AG09319 (cell line): ENCODE measurements around the gene TACO1.

Source experiments
- DNase-seq: peaks from one replicate; pipeline ENCODE4 v3.0.0-alpha.2; 2010; ENCODE audit warnings: low read depth; ENCODE audit errors: extremely low read depth
- TF ChIP-seq, protein P1 (sequence below): IDR thresholded peaks from 2 replicates; pipeline ENCODE4 v1.5.1; 2011; ENCODE audit warnings: low read depth, mild to moderate bottlenecking, inconsistent platforms, low read length, moderate library complexity

The TACO1 gene

DNA sequence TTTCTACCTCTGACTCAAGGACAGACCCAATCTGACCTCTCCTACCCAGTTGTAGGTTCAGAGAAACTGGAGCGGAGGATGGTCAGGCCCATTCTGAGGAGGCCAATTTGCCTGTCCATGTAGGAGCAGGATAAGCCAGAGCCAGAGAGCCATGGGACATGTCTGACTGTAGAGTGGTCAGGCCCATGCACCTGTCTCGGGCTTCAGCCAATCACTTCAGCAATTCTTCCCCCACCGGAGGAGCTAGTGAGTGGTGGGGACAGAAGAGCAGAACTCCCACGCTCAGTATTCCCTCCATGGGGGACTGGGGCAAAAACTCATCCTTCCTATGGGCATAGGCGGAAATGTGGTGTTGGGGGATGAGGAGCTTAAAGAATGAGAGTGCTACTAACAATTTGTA lies 36.1 kb upstream of the TACO1 start:
- no peak for DNase-seq
- TF ChIP-seq, protein P1, sequence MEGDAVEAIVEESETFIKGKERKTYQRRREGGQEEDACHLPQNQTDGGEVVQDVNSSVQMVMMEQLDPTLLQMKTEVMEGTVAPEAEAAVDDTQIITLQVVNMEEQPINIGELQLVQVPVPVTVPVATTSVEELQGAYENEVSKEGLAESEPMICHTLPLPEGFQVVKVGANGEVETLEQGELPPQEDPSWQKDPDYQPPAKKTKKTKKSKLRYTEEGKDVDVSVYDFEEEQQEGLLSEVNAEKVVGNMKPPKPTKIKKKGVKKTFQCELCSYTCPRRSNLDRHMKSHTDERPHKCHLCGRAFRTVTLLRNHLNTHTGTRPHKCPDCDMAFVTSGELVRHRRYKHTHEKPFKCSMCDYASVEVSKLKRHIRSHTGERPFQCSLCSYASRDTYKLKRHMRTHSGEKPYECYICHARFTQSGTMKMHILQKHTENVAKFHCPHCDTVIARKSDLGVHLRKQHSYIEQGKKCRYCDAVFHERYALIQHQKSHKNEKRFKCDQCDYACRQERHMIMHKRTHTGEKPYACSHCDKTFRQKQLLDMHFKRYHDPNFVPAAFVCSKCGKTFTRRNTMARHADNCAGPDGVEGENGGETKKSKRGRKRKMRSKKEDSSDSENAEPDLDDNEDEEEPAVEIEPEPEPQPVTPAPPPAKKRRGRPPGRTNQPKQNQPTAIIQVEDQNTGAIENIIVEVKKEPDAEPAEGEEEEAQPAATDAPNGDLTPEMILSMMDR = no peak

DNA sequence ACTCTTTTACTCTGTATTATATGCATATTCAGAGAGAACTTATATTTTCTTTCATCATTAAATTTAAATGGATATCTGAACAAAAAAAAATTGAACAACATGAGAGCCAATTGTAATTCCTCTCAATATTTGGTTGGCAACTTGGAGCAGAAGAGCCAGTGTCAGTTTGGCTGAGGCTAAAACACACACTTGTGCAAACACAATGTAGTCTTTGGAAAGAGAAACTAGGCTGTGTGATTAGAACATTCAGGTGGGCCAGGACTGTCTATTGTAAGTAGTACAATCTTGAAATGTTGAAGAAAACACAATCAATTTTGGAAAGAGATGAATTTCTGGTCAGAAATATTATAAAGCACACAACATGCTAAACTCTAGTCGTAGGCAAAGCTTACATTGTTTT lies 33.5 kb upstream of the TACO1 start:
- DNase-seq = no peak
- TF ChIP-seq, protein P1 = no peak

DNA sequence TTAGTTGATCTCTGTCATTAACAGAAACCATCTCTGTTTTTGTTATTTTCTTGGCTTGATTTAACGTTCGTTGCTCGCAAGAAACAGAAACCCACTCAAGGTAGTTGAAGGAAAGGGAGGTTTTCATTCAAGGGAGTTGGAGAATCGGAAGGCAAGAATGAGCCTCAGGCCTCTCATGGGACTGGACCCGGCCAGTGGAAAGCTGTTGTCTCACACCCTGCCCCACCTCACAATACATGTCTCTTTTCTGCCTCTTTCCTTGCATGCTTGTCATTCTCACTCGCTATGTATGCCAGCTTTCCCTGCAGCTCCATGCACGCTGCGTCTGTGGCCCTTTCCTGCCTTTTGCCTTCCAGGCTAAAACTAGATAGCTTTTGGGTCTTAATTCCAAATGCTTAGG lies 32.1 kb upstream of the TACO1 start:
- TF ChIP-seq, protein P1 = no peak
- no peak for DNase-seq

DNA sequence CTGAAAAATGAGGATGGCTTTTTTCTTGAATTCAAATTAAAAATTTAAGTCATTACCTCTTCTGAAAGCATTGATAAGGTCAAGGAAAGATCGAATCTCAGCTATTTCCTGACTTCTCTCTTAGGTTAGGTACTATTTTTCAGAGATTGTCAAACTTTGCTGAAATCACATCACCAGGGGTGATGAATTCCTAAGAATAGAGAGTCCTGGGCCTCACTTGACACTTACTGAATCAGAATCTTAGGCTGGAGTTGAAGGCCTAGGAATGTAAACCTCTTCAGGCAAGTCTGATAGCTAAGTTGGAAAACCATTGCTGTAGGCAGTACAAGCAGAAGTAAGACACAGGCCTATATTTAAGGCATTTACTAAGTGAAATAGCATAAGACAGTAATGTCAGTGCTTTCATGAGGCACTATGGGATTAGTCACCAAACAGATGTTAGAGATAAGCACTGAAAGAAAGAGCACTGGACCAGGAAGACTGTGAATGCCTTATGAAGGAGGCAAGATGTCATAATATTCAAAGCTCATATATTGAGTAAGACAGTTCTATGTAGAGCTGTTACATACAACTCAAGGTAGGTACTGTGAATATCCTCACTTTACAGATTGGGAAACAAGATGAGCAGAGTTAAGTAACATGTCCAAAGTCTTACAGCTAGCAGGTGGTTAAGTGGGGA lies 28.9 kb upstream of the TACO1 start:
- DNase-seq = peak; percentile 25

DNA sequence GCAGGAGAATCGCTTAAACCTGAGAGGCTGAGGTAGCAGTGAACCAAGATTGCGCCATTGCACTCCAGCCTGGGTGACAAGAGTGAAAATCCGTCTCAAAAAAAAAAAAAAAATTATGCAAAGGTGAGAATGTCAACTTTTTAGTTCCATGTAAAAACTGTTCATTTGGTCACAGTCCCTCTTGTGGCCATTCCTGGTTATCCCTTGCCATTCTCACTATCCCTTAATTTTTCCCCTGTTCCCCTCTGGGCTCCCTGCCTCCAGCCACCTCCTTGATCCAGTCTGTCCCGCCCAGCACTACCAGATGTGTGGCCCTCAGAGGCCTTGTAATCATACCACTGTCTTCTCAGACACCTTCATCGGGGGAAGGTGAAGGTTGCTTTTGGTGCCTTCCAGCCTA lies 27.1 kb upstream of the TACO1 start:
- no peak for DNase-seq
- TF ChIP-seq, protein P1 = peak; percentile 20

More for the DNA sequence above, 28.9 kb upstream of the TACO1 start:
- TF ChIP-seq, protein P1 = no peak

DNA sequence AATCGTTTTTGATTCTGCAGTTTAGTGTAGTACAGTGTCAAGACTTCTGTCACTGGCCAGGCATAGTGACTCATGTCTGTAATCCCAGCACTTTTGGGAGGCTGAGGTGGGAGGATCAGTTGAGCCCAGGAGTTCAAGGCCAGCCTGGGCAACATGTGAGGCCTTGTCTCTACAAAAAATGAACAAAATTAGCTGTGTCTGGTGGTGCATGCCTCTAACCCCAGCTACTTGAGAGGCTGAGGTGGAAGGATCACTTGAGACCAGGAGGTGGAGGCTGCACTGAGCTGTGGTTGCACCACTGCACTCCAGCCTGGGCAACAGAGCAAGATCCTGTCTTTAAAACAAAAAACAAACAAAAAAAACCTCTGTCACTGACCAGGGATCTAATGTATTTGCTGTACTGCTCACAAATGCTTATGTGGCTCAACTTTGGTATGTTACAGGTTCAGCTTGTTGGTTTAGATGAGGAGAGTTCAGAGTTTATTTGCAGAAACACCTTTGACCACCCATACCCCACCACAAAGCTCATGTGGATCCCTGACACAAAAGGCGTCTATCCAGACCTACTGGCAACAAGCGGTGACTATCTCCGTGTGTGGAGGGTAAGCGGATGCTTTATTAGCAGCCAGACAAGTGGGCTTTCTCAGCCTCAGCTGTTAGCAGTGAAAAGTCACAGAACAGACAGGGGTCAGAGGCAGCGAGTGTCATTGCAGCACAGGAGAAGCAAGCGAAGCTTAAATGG lies 22.5 kb upstream of the TACO1 start:
- no peak for DNase-seq

DNA sequence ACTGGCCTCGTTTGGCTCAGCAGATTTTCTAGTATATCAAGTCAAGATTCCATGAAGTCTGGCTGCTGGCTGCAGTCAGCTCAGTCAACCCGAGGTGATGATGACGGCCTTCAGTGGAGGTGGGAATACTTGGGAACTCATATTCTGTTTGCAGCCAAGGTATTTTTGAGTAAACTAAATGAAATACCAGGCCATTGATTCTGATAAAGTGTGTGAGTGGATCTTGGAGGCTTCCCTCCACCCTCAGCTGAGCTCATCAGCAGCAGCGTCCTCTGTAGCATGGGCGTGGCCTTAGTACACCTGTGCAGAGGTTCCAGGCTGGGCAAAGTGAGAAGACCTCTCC lies 22.0 kb upstream of the TACO1 start:
- no peak for DNase-seq
- TF ChIP-seq, protein P1 = no peak

More for the DNA sequence above, 22.5 kb upstream of the TACO1 start:
- TF ChIP-seq, protein P1 = no peak
